ENCODE measurements around the gene TBC1D3K. TPM values are rescaled to one million over a fixed set of nuclear protein-coding genes. Genes with fewer than 3 reads are reported as not detected.
"Not testable (repeated sequence)": the region's sequence is repeated elsewhere in the genome, so short reads cannot be mapped to it uniquely, and the experiment has no call there.

The TBC1D3K gene
- not detected for total RNA-seq

GRCh38 chr17:37924115-37924514 lies at the start of gene TBC1D3K:
TSS of gene TBC1D3K (plus strand) at chr17:37924415. CDS start at chr17:37926000, 1,585 bp downstream.
- intact Hi-C loops (cut with micrococcal nuclease); H3K4me1 Mint-ChIP-seq (ENCODE audit: low read depth); H3K9me3 Mint-ChIP-seq; CTCF ChIA-PET; H3K4me3 Mint-ChIP-seq; H3K27me3 Mint-ChIP-seq (ENCODE audit: low read depth); H3K27ac Mint-ChIP-seq; DNase-seq; H3K36me3 Mint-ChIP-seq (ENCODE audit: low read depth): not testable (repeated sequence)

GRCh38 chr17:37884516-37884915 lies 39.7 kb upstream of the TBC1D3K start:
- intact Hi-C loops (cut with micrococcal nuclease), result no loop called here

GRCh38 chr17:37885136-37885535 lies 39.1 kb upstream of the TBC1D3K start:
- CTCF ChIA-PET, result no interaction called here
- H3K4me3 Mint-ChIP-seq, result no peak overlapping the region
- no peaks in the 10 kb centered on the region for H3K36me3 Mint-ChIP-seq (ENCODE audit: low read depth)
- DNase-seq, result no peak
- intact Hi-C loops (cut with micrococcal nuclease), result no loop called here
- no peaks in the 10 kb centered on the region for H3K4me1 Mint-ChIP-seq (ENCODE audit: low read depth)
- no peak overlapping the region for H3K27ac Mint-ChIP-seq
- no peaks in the 10 kb centered on the region for H3K27me3 Mint-ChIP-seq (ENCODE audit: low read depth)
- peaks cover 3% of the 10 kb centered on the region for H3K9me3 Mint-ChIP-seq

More at GRCh38 chr17:37884516-37884915, 39.7 kb upstream of the TBC1D3K start:
- Mint-ChIP-seq H3K27ac (no peak overlapping the region), H3K4me1 (ENCODE audit: low read depth) (no peaks in the 10 kb centered on the region), H3K4me3 (no peak overlapping the region), H3K27me3 (ENCODE audit: low read depth) (no peaks in the 10 kb centered on the region), H3K9me3 (peaks cover 3% of the 10 kb centered on the region), H3K36me3 (ENCODE audit: low read depth) (no peaks in the 10 kb centered on the region)
- no peak for DNase-seq
- CTCF ChIA-PET, result no interaction called here

- Mint-ChIP-seq H3K36me3 (ENCODE audit: low read depth) (no peaks in the 10 kb centered on the region), H3K9me3 (peaks cover 3% of the 10 kb centered on the region)
- CTCF ChIA-PET, result no interaction called here
These were observed 35.3 kb upstream of the TBC1D3K start for GRCh38 chr17:37888881-37889280.

GRCh38 chr17:37896961-37897360 lies 27.3 kb upstream of the TBC1D3K start:
- DNase-seq; H3K27ac Mint-ChIP-seq; CTCF ChIA-PET; H3K4me3 Mint-ChIP-seq; H3K36me3 Mint-ChIP-seq (ENCODE audit: low read depth); H3K4me1 Mint-ChIP-seq (ENCODE audit: low read depth); H3K9me3 Mint-ChIP-seq; H3K27me3 Mint-ChIP-seq (ENCODE audit: low read depth); intact Hi-C loops (cut with micrococcal nuclease): not testable (repeated sequence)

More at GRCh38 chr17:37888881-37889280, 35.3 kb upstream of the TBC1D3K start:
- intact Hi-C loops (cut with micrococcal nuclease), result no loop called here
- H3K4me1 Mint-ChIP-seq (ENCODE audit: low read depth), result no peaks in the 10 kb centered on the region
- no peaks in the 10 kb centered on the region for H3K27me3 Mint-ChIP-seq (ENCODE audit: low read depth)
- no peak overlapping the region for H3K27ac Mint-ChIP-seq
- no peak for DNase-seq
- no peak overlapping the region for H3K4me3 Mint-ChIP-seq

Other genes with a start within 250 kb of the TBC1D3K start
- not detected for gene HNF1B, start 179.4 kb upstream of the TBC1D3K start, total RNA-seq
- 1 to 10 TPM; 7.1 TPM for gene TBC1D3L, start 64.6 kb downstream of the TBC1D3K start, total RNA-seq
- gene TBC1D3D, start 79.6 kb downstream of the TBC1D3K start, total RNA-seq, result under 1 TPM; 0.20 to 0.26 TPM
- not detected for gene TBC1D3C, start 144.2 kb downstream of the TBC1D3K start, total RNA-seq
- not detected for gene TBC1D3E, start 203.5 kb downstream of the TBC1D3K start, total RNA-seq